Progenitor cell of endocrine pancreas (in vitro differentiated cells): Measurements from ENCODE around the gene KLHL3. TPM values are rescaled to one million over a fixed set of nuclear protein-coding genes. Genes with fewer than 3 reads are reported as not detected.

ENCODE experiments used
- DNase-seq: peaks from one replicate; pipeline ENCODE4 v3.0.0; 2021; ENCODE audit warnings: low spot score; ENCODE audit not compliant: unreplicated experiment
- H3K27ac Mint-ChIP-seq: 2 replicates; pipeline ENCODE4 v1.8.0; 2021; ENCODE audit warnings: mild to moderate bottlenecking, moderate library complexity, mixed read lengths
- H3K27me3 Mint-ChIP-seq: 2 replicates; pipeline ENCODE4 v1.8.0; 2021; ENCODE audit warnings: mixed read lengths
- H3K36me3 Mint-ChIP-seq: 2 replicates; pipeline ENCODE4 v1.8.0; 2022; ENCODE audit warnings: mixed read lengths; ENCODE audit not compliant: insufficient read depth
- H3K4me1 Mint-ChIP-seq: 2 replicates; pipeline ENCODE4 v1.8.0; 2021; ENCODE audit warnings: low read depth, mixed read lengths
- H3K4me3 Mint-ChIP-seq: 2 replicates; pipeline ENCODE4 v1.8.0; 2021; ENCODE audit warnings: low read depth, mild to moderate bottlenecking, moderate library complexity, mixed read lengths
- H3K9me3 Mint-ChIP-seq: 2 replicates; pipeline ENCODE4 v1.8.0; 2021; ENCODE audit warnings: low read depth, mixed read lengths
- CTCF ChIP-seq: fragments of 200-600 bp; sonication (generic); IDR thresholded peaks from one replicate; pipeline ENCODE4 v1.5.0; 2021; ENCODE audit warnings: antibody characterized with exemption, mild to moderate bottlenecking; ENCODE audit not compliant: unreplicated experiment
- total RNA-seq: library from RNA; stranded (reverse); gene quantifications from 2 replicates; pipeline ENCODE4 v1.2.1, GENCODE V29; 2021

Gene KLHL3
- total RNA-seq, 1 donor from 2014 or later = 34.7 TPM

- peak overlapping the region; percentile 100 for H3K27ac Mint-ChIP-seq
- H3K36me3 Mint-ChIP-seq = peaks cover 14% of the 10 kb centered on the region
- peaks cover 25% of the 10 kb centered on the region for H3K4me1 Mint-ChIP-seq
- H3K27me3 Mint-ChIP-seq = no peaks in the 10 kb centered on the region
- peak; percentile 81 for TF ChIP-seq CTCF
- no peaks in the 10 kb centered on the region for H3K9me3 Mint-ChIP-seq
- DNase-seq = no peak
- H3K4me3 Mint-ChIP-seq = peak overlapping the region; percentile 100
These were observed 16.1 kb upstream of the KLHL3 start for GRCh38 chr5:137751869-137752491.

DNA sequence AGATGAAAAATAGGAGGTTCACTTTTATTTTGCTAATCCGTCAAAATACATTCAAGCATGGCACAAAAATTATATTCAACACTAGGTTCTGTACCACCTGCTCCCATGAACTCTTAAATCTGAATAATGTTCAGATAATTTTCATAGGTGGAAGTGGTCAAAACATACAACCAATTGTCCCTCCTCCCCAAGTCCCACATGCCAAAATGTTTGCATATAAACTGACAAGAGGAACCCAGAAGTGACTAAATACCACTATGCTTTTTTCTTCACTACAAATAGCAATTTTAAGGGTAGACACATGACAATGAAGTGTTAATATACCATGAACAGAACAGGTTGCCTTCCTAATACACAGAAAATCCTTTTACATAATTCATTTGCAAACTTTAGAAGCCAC is 14.5 kb upstream of the KLHL3 start:
- H3K4me3 Mint-ChIP-seq = peak overlapping the region; percentile 100
- no peak overlapping the region for H3K27ac Mint-ChIP-seq
- no peak for TF ChIP-seq CTCF
- H3K27me3 Mint-ChIP-seq = no peaks in the 10 kb centered on the region
- no peak for DNase-seq
- H3K4me1 Mint-ChIP-seq = peaks cover 25% of the 10 kb centered on the region
- H3K36me3 Mint-ChIP-seq = peaks cover 14% of the 10 kb centered on the region
- no peaks in the 10 kb centered on the region for H3K9me3 Mint-ChIP-seq

GRCh38 chr5:137747848-137748247 is 12.0 kb upstream of the KLHL3 start:
- peaks cover 28% of the 10 kb centered on the region for H3K4me1 Mint-ChIP-seq
- H3K9me3 Mint-ChIP-seq = no peaks in the 10 kb centered on the region
- no peaks in the 10 kb centered on the region for H3K27me3 Mint-ChIP-seq
- H3K36me3 Mint-ChIP-seq = peaks cover 14% of the 10 kb centered on the region
- H3K27ac Mint-ChIP-seq = no peak overlapping the region
- no peak overlapping the region for H3K4me3 Mint-ChIP-seq
- DNase-seq = no peak
- TF ChIP-seq CTCF = no peak

DNA sequence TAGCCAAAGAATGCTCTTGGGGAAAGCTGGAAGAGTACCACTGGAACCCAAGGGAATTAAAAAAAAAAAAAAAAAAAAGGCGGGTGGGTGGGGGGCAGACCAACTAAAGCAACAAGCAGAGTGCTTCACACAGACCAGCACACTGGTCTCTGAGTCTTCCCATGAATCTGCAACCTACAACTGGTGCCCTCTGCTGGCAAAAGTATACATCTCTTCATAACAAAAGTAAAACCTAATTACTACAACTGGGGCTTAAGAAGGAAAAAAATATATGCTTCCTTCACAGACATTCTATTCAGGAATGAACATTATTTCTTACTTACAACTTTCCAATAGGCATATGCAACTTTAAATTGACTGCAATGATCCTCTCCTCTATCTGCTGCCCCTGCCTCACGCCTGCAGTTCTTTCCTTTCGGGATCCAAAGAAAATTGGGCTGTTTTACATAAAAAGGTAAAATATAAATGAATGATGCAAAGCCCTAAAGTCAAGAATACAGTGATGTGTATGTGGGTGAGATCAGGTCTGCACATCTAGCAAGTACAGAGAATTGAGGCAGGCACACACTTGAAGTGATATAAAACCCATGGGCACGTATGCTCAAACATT is 7.2 kb upstream of the KLHL3 start:
- H3K27ac Mint-ChIP-seq = no peak overlapping the region
- no peaks in the 10 kb centered on the region for H3K36me3 Mint-ChIP-seq
- peak; percentile 28 for DNase-seq
- TF ChIP-seq CTCF = peak; percentile 72
- H3K4me3 Mint-ChIP-seq = no peak overlapping the region
- H3K4me1 Mint-ChIP-seq = peaks cover 18% of the 10 kb centered on the region
- H3K27me3 Mint-ChIP-seq = no peaks in the 10 kb centered on the region
- no peaks in the 10 kb centered on the region for H3K9me3 Mint-ChIP-seq

GRCh38 chr5:137741718-137742117 is 5.8 kb upstream of the KLHL3 start:
- H3K4me3 Mint-ChIP-seq = no peak overlapping the region
- H3K4me1 Mint-ChIP-seq = peaks cover 20% of the 10 kb centered on the region
- TF ChIP-seq CTCF = no peak
- no peaks in the 10 kb centered on the region for H3K9me3 Mint-ChIP-seq
- H3K36me3 Mint-ChIP-seq = no peaks in the 10 kb centered on the region
- no peak for DNase-seq
- no peaks in the 10 kb centered on the region for H3K27me3 Mint-ChIP-seq
- peak overlapping the region; percentile 93 for H3K27ac Mint-ChIP-seq
